ENCODE measurements around the gene SMARCAL1. TPM values are rescaled to one million over a fixed set of nuclear protein-coding genes. Genes with fewer than 3 reads are reported as not detected.

SMARCAL1 gene
- total RNA-seq, 1 experiment from 2014 or later, result 23.7 TPM

- Histone ChIP-seq H3K79me2 (ENCODE audit: low read length) (0 out of 2 replicates have a peak, but pooled peaks cover 3% of the 10 kb centered on the region), H3K4me2 (ENCODE audit: low read depth, low read length, poor library complexity, severe bottlenecking) (no peak overlapping the region), H2AFZ (ENCODE audit: low read length) (no peak overlapping the region), H3K9ac (ENCODE audit: low read length) (no peak overlapping the region), H3K27ac (ENCODE audit: low read length) (no peak overlapping the region), H3K9me3 (ENCODE audit: low read length) (no peaks in the 10 kb centered on the region), H3K36me3 (ENCODE audit: insufficient read depth, low read length) (peaks cover 61% of the 10 kb centered on the region), H4K20me1 (ENCODE audit: insufficient read depth, low read depth, low read length) (no peaks in the 10 kb centered on the region), H3K4me3 (ENCODE audit: low read length) (no peak overlapping the region), H3K4me1 (ENCODE audit: low read length) (peaks cover 4% of the 10 kb centered on the region), H3K9me2 (replicated peaks; ENCODE audit: insufficient read depth, low read length) (no peaks in the 10 kb centered on the region), H3K27me3 (ENCODE audit: low read length) (no peaks in the 10 kb centered on the region)
- DNase-seq, result no peak
Measured at GRCh38 chr2:216447293-216447692, 35.0 kb downstream of the SMARCAL1 start.

DNA sequence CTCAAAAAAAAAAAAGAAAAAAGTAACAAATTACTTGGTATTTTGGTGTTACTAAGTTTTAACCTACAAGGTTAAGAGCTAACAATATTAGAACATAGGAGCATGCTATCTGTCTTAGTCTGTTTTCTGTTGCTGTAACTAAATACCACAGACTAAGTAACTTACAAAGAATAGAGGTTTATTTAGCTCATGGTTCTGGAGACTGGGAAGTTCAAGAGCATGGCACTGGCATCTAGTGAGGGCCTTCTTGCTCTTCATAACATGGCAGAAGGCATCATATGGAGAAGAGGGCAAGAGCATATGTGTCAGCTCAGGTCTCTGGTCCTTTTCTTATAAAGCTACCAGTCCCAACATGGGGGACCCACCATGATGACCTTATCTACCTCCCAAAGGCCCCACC, 36.5 kb downstream of the SMARCAL1 start:
- H3K9ac ChIP-seq (ENCODE audit: low read length), result no peak overlapping the region
- H3K4me2 ChIP-seq (ENCODE audit: low read depth, low read length, poor library complexity, severe bottlenecking), result no peak overlapping the region
- no peak overlapping the region for H3K27ac ChIP-seq (ENCODE audit: low read length)
- H3K4me3 ChIP-seq (ENCODE audit: low read length), result no peak overlapping the region
- H3K9me3 ChIP-seq (ENCODE audit: low read length), result no peaks in the 10 kb centered on the region
- H3K79me2 ChIP-seq (ENCODE audit: low read length), result 0 out of 2 replicates have a peak, but pooled peaks cover 3% of the 10 kb centered on the region
- peaks cover 4% of the 10 kb centered on the region for H3K4me1 ChIP-seq (ENCODE audit: low read length)
- H3K27me3 ChIP-seq (ENCODE audit: low read length), result no peaks in the 10 kb centered on the region
- H4K20me1 ChIP-seq (ENCODE audit: insufficient read depth, low read depth, low read length), result no peaks in the 10 kb centered on the region
- no peak overlapping the region for H2AFZ ChIP-seq (ENCODE audit: low read length)
- H3K9me2 ChIP-seq (replicated peaks; ENCODE audit: insufficient read depth, low read length), result no peaks in the 10 kb centered on the region
- peaks cover 76% of the 10 kb centered on the region for H3K36me3 ChIP-seq (ENCODE audit: insufficient read depth, low read length)
- DNase-seq, result no peak

GRCh38 chr2:216450346-216450745, 38.1 kb downstream of the SMARCAL1 start:
- H3K36me3 ChIP-seq (ENCODE audit: insufficient read depth, low read length), result peaks cover 81% of the 10 kb centered on the region
- no peaks in the 10 kb centered on the region for H4K20me1 ChIP-seq (ENCODE audit: insufficient read depth, low read depth, low read length)
- H3K4me3 ChIP-seq (ENCODE audit: low read length), result no peak overlapping the region
- no peak overlapping the region for H2AFZ ChIP-seq (ENCODE audit: low read length)
- H3K79me2 ChIP-seq (ENCODE audit: low read length), result 0 out of 2 replicates have a peak, but pooled peaks cover 3% of the 10 kb centered on the region
- no peak overlapping the region for H3K27ac ChIP-seq (ENCODE audit: low read length)
- no peak overlapping the region for H3K9ac ChIP-seq (ENCODE audit: low read length)
- no peaks in the 10 kb centered on the region for H3K27me3 ChIP-seq (ENCODE audit: low read length)
- peaks cover 4% of the 10 kb centered on the region for H3K4me1 ChIP-seq (ENCODE audit: low read length)
- H3K9me3 ChIP-seq (ENCODE audit: low read length), result no peaks in the 10 kb centered on the region
- DNase-seq, result no peak
- no peaks in the 10 kb centered on the region for H3K9me2 ChIP-seq (replicated peaks; ENCODE audit: insufficient read depth, low read length)
- H3K4me2 ChIP-seq (ENCODE audit: low read depth, low read length, poor library complexity, severe bottlenecking), result no peak overlapping the region

DNA sequence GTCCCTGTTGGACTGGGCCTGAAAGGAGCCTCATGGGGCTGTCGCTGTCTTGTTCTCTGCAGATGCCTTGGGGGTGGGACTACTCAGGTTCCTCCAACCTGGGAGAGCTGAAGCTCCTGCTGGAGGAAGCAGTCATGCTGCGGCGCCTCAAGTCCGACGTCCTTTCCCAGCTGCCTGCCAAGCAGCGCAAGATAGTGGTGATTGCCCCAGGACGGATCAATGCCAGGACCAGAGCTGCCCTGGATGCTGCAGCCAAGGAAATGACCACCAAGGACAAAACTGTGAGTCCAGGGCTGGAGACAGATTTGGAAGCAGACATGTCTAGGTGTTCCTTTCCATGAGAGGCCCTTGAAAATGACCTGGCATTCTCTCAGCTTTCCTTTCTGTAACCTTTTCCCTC, 38.5 kb downstream of the SMARCAL1 start:
- H3K27me3 ChIP-seq (ENCODE audit: low read length), result no peaks in the 10 kb centered on the region
- H3K36me3 ChIP-seq (ENCODE audit: insufficient read depth, low read length), result peaks cover 78% of the 10 kb centered on the region
- no peaks in the 10 kb centered on the region for H4K20me1 ChIP-seq (ENCODE audit: insufficient read depth, low read depth, low read length)
- no peak for DNase-seq
- no peak overlapping the region for H3K4me3 ChIP-seq (ENCODE audit: low read length)
- H3K9me3 ChIP-seq (ENCODE audit: low read length), result no peaks in the 10 kb centered on the region
- H3K27ac ChIP-seq (ENCODE audit: low read length), result no peak overlapping the region
- peaks cover 4% of the 10 kb centered on the region for H3K4me1 ChIP-seq (ENCODE audit: low read length)
- 0 out of 2 replicates have a peak, but pooled peaks cover 3% of the 10 kb centered on the region for H3K79me2 ChIP-seq (ENCODE audit: low read length)
- no peak overlapping the region for H3K4me2 ChIP-seq (ENCODE audit: low read depth, low read length, poor library complexity, severe bottlenecking)
- no peak overlapping the region for H3K9ac ChIP-seq (ENCODE audit: low read length)
- H3K9me2 ChIP-seq (replicated peaks; ENCODE audit: insufficient read depth, low read length), result no peaks in the 10 kb centered on the region
- H2AFZ ChIP-seq (ENCODE audit: low read length), result no peak overlapping the region

DNA sequence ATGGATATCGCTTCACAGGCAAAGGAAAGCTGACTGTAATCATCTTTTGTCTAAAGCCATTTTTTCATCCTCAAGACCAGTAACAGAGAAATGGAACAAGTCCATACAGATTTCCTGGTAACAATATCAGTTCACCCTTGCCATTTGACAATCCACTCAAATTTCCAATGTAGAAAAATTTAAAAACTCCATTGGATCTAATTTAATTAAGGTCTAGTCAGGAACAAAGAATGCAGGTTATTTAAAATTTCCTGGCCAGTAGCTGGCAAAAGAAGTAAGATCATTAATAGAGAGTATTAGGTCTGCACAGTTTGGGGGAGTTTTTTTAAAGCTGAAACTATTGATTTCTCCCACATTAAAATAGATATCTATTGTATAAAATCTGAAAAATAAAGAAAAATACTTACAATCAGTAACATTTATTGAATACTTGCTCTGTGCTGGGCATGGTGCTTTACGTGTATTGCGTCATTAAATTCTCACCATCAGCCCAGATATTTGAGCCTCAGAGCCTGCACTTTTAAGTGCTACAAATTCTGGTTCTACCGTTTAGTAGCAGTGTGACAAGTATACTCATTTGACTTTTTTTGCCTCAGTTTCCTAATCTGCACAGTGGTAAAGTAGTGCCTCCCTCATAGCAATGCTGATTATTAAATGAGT, 41.8 kb downstream of the SMARCAL1 start:
- DNase-seq, result no peak
- Histone ChIP-seq H3K4me2 (ENCODE audit: low read depth, low read length, poor library complexity, severe bottlenecking) (no peak overlapping the region), H3K27me3 (ENCODE audit: low read length) (no peaks in the 10 kb centered on the region), H3K36me3 (ENCODE audit: insufficient read depth, low read length) (peaks cover 47% of the 10 kb centered on the region), H3K27ac (ENCODE audit: low read length) (no peak overlapping the region), H3K9me2 (replicated peaks; ENCODE audit: insufficient read depth, low read length) (no peaks in the 10 kb centered on the region), H4K20me1 (ENCODE audit: insufficient read depth, low read depth, low read length) (no peaks in the 10 kb centered on the region), H3K79me2 (ENCODE audit: low read length) (no peaks in the 10 kb centered on the region), H3K4me3 (ENCODE audit: low read length) (no peak overlapping the region), H3K4me1 (ENCODE audit: low read length) (peaks cover 1% of the 10 kb centered on the region), H2AFZ (ENCODE audit: low read length) (no peak overlapping the region), H3K9me3 (ENCODE audit: low read length) (no peaks in the 10 kb centered on the region), H3K9ac (ENCODE audit: low read length) (no peak overlapping the region)

DNA sequence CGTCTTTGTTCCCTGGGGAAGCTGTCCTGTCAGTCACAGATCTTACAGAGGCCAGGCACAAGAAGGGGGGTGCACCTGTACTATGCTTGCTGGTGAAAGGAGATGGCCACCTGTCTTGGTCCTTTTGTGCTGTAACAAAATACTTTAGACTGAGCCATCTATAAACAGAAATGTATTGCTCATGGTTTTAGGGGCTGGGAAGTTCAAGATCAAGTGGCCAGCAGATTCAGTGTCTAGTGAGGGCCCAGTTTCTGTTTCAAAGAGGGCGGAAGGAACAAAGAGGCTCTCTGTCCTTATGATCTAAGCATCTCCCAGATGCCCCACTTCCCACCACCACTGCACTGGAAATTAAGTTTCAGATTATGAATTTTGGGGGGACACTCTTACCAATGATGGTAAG, 50.9 kb downstream of the SMARCAL1 start:
- DNase-seq, result no peak
- Histone ChIP-seq H4K20me1 (ENCODE audit: insufficient read depth, low read depth, low read length) (no peaks in the 10 kb centered on the region), H3K79me2 (ENCODE audit: low read length) (no peaks in the 10 kb centered on the region), H3K27me3 (ENCODE audit: low read length) (no peaks in the 10 kb centered on the region), H3K9me3 (ENCODE audit: low read length) (no peaks in the 10 kb centered on the region), H3K27ac (ENCODE audit: low read length) (no peak overlapping the region), H3K9me2 (replicated peaks; ENCODE audit: insufficient read depth, low read length) (no peaks in the 10 kb centered on the region), H2AFZ (ENCODE audit: low read length) (no peak overlapping the region), H3K4me1 (ENCODE audit: low read length) (no peaks in the 10 kb centered on the region), H3K9ac (ENCODE audit: low read length) (no peak overlapping the region), H3K4me3 (ENCODE audit: low read length) (no peak overlapping the region), H3K36me3 (ENCODE audit: insufficient read depth, low read length) (peaks cover 6% of the 10 kb centered on the region), H3K4me2 (ENCODE audit: low read depth, low read length, poor library complexity, severe bottlenecking) (no peak overlapping the region)

- Histone ChIP-seq H3K4me1 (ENCODE audit: low read length) (no peaks in the 10 kb centered on the region), H3K9me3 (ENCODE audit: low read length) (no peaks in the 10 kb centered on the region), H3K9ac (ENCODE audit: low read length) (no peak overlapping the region), H3K27me3 (ENCODE audit: low read length) (no peaks in the 10 kb centered on the region), H3K4me3 (ENCODE audit: low read length) (no peak overlapping the region), H2AFZ (ENCODE audit: low read length) (no peak overlapping the region), H3K79me2 (ENCODE audit: low read length) (no peaks in the 10 kb centered on the region), H3K9me2 (replicated peaks; ENCODE audit: insufficient read depth, low read length) (no peaks in the 10 kb centered on the region), H3K27ac (ENCODE audit: low read length) (no peak overlapping the region), H3K36me3 (ENCODE audit: insufficient read depth, low read length) (peaks cover 8% of the 10 kb centered on the region), H4K20me1 (ENCODE audit: insufficient read depth, low read depth, low read length) (no peaks in the 10 kb centered on the region), H3K4me2 (ENCODE audit: low read depth, low read length, poor library complexity, severe bottlenecking) (no peak overlapping the region)
- DNase-seq, result no peak
Measured at GRCh38 chr2:216464104-216464720, 51.9 kb downstream of the SMARCAL1 start.

- Histone ChIP-seq H3K27me3 (ENCODE audit: low read length) (no peaks in the 10 kb centered on the region), H3K36me3 (ENCODE audit: insufficient read depth, low read length) (peaks cover 8% of the 10 kb centered on the region), H3K4me1 (ENCODE audit: low read length) (no peaks in the 10 kb centered on the region), H3K9ac (ENCODE audit: low read length) (no peak overlapping the region), H3K9me3 (ENCODE audit: low read length) (no peaks in the 10 kb centered on the region), H3K4me3 (ENCODE audit: low read length) (no peak overlapping the region), H3K9me2 (replicated peaks; ENCODE audit: insufficient read depth, low read length) (no peaks in the 10 kb centered on the region), H3K79me2 (ENCODE audit: low read length) (no peaks in the 10 kb centered on the region), H2AFZ (ENCODE audit: low read length) (no peak overlapping the region), H3K27ac (ENCODE audit: low read length) (no peak overlapping the region), H4K20me1 (ENCODE audit: insufficient read depth, low read depth, low read length) (no peaks in the 10 kb centered on the region), H3K4me2 (ENCODE audit: low read depth, low read length, poor library complexity, severe bottlenecking) (no peak overlapping the region)
- DNase-seq, result no peak
Measured at GRCh38 chr2:216465579-216466195, 53.4 kb downstream of the SMARCAL1 start.

All from Karpas-422 (cell line).